NCI-H524 (cell line): Measurements from ENCODE around the gene CELF4.

Source experiments
- DNase-seq, 2 experiments: peaks; one replicate each; lab custom pipeline; 2025; lab: John Stamatoyannopoulos, UW

Gene CELF4

GRCh38 chr18:37565101-37565976 lies at the start of gene CELF4:
Gene CELF4 (minus strand): TSS chr18:37565798.
- DNase-seq: peak; percentile 72 to 77

DNA sequence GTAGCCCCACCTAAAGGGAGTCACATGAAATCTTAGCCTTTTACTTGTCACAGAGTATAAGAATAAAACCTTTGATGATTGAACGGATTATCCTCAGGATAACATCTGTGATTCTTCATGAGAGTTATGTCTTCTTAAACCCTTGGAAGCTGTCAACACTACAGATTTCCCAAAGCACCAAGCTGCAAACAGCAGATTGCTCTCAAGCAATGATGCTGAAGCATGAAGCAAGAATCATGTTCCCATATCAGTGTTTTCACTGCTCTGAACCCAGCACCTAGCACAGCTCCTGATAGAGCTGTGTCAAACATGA lies 47.6 kb upstream of the CELF4 start:
- DNase-seq: peak; percentile 62 to 95

DNA sequence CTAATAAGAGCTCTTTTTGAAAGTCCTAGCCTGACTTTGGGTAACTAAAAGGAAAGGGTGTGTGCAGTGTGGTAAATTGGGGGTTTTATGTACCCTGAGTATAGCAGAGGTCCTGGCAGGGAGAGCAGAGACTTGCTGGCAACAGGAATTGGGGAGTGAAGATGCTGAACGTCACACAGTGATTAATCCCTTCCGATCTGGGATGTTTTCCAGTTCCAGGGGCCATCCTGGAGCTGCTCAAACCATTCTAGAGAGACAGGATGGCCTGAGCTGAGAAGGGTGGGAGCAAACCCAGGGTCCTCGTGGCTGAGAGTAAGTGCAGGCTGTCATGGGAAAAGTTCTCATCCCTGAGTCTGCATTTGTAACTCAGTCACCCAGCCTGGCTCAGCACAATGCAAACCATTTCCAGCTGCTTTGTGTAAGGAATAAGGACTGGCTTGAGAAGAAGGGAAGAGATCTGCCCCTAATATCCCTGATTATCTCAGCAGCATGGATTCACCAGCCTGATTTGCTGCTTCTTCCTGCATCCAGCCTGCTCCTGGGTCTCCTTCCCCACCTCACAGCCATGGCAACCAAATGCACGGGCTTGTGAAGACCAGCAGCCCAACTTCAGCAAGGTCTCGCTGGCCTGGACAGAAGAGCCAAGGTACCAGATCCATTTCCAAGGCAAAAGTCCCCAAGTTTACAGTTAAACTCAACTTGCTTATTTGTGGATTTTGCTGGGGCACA lies 47.1 kb upstream of the CELF4 start:
- peak; percentile 22 to 45 for DNase-seq

- no peak for DNase-seq
Measured at GRCh38 chr18:37611614-37612279, 46.1 kb upstream of the CELF4 start.

DNA sequence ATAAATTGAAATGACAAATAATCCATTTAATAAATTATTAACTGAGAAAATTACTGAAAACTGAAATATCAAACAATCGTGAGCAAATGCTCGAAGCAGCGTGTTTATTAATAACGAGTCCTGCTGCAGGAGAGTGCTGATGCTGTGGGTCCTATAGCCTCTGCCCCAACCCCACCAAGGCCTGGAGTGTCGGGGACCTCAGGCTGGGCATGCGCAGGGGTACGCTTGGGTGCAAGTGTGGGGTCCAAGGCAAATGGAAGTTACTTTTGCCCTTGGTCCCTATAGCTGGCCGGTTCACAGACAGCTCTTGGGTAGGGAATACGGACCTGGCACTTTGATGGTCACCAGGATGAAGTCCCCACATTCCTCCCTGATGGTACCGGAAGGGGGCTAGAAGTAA lies 43.3 kb upstream of the CELF4 start:
- DNase-seq: no peak

GRCh38 chr18:37607281-37607680 lies 41.7 kb upstream of the CELF4 start:
- DNase-seq: no peak

DNA sequence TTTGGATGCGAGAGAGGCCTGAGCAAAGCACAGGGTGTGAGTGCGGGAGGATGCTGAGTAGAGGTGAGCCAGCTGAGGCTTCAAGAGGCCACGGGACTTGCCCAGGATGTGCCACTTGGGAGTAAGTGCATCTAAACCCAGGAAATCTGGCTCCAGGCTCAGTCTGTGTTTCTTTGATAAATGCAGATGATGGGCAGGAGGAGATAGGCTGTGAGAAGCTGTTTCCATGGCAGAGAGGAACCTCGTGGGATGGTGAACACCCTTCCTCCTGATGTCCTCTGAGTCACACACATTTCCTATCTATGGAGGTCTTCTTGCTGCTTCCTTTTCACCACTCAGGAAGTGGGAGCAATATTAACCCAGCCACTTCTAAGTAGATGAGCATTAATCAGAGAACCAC lies 38.4 kb upstream of the CELF4 start:
- DNase-seq: no peak

- no peak for DNase-seq
Measured at GRCh38 chr18:37598966-37599896, 33.6 kb upstream of the CELF4 start.

GRCh38 chr18:37598396-37598795 lies 32.8 kb upstream of the CELF4 start:
- DNase-seq: no peak

DNA sequence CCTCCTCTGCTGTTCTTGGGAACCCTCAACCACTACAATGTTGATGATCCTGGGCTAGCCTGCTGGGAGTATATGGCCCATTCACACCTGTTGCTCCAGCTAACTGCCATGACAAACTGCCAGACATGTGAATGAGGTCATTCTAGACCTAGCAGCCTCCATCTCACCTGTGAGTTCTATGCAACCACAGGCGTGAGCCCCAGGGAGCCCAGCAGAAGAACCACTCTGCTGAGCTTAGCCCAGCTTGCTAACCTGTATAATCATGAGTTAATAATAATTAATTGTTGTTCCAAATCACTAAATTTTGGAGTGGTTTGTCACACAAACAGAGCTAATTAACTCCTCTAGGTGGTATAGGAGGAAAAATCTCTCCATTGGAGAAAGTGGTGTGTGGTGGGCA lies 24.7 kb upstream of the CELF4 start:
- no peak for DNase-seq

DNA sequence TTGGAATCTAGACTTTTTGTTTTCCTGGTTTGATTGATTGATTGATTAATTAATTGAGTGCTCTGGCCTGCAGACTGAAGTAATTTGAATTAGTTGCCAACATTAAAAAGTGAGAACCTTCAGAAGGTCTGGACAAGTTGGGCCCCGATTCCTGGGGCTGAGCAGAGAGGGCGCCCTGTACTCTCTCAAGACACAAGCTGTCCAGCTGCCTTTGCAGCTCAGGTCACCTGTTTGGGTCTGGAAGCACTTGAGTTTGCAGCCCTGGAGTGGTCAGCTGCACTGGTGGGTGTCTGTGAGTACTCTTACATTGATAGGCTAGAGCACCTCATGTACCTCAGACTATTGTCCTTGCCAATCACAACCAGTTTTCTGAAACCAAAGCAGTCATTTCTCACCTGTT lies 22.7 kb upstream of the CELF4 start:
- no peak for DNase-seq

DNA sequence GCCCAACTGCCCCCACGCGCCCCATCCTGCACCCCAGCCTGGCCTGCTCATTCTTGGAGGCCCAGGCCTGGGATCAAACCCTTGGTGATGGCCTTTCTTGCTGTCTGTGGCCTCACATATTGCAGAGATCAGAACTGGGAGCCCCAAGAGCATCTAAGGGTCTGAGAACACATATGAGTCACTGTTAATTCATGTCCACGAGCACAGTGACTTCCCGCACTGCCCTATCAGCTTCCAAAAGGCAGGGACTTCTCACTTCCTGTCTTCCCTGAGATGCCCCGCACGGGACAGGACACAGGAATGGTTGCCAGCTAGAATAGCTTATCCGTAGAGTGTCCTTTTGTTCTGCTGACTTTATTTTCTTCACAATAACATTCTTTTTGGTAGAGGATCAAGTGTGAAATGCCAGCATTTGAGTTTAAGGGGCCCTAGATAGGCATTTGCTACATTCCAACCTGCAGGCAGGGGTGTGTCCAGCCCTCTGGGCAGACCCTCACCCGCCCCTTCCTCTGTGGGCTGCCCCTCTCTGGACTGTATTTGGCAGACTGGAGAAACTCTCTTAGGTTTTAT lies 21.1 kb upstream of the CELF4 start:
- DNase-seq: no peak

GRCh38 chr18:37584952-37585695 lies 19.5 kb upstream of the CELF4 start:
- no peak for DNase-seq

GRCh38 chr18:37584217-37584616 lies 18.6 kb upstream of the CELF4 start:
- DNase-seq: no peak

DNA sequence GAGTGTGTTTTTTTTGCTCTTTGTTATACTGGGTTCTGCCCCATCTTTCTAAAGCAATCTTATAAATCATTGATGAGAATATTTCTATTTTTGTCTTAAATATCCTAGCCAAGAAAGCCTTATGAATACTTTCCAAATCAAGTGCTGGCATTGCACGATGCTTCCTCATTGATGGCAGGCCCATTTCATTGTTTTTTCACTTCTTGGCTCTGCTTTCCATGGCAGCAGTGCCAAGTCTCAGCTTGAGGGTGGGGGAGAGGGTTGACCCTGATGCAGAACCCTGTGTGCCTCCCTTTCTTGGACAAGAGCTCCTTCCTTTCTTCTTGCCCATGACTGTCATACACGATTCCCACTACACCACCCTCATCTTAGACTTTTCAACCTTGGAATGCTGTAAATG lies 16.7 kb upstream of the CELF4 start:
- DNase-seq: no peak

- peak in 1 of 2 experiments; percentile 63 for DNase-seq
Measured at GRCh38 chr18:37578886-37579513, 13.4 kb upstream of the CELF4 start.

GRCh38 chr18:37578182-37578678 lies 12.6 kb upstream of the CELF4 start:
- no peak for DNase-seq

- DNase-seq: no peak
Measured at GRCh38 chr18:37577051-37577611, 11.5 kb upstream of the CELF4 start.

- DNase-seq: peak; percentile 22 to 49
Measured at GRCh38 chr18:37575646-37576045, 10.0 kb upstream of the CELF4 start.

DNA sequence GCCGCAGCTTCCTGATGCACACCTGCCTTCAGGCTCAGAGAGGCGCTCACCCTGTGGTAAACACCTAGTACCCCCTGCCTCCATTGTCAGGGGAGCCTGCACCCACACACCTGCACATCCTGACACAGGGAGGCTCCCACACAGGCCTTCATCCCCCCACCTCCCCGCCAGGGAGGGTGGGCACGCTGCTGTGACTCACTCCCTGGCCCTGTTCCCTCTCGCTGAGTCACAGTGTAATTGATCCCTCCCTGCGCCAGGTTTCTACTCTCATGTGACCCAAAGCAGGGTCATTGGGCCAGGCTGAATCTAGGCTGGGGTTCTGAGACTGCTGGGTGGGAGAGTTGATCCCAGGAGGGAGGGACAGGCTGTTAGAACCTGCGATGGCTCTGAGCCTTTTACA lies 8.5 kb upstream of the CELF4 start:
- no peak for DNase-seq
